Parietal lobe (tissue), 1 donor: ENCODE results near the gene CYYR1. TPM values are rescaled to one million over a fixed set of nuclear protein-coding genes. Genes with fewer than 3 reads are reported as not detected.

Experiments used
- total RNA-seq: library from RNA; depleted of rRNA; stranded (reverse); fragments of >200 nt; gene quantifications from one replicate; pipeline ENCODE4 v1.2.3, GENCODE V29; 2014

Gene CYYR1
- total RNA-seq, result 1.9 TPM

DNA sequence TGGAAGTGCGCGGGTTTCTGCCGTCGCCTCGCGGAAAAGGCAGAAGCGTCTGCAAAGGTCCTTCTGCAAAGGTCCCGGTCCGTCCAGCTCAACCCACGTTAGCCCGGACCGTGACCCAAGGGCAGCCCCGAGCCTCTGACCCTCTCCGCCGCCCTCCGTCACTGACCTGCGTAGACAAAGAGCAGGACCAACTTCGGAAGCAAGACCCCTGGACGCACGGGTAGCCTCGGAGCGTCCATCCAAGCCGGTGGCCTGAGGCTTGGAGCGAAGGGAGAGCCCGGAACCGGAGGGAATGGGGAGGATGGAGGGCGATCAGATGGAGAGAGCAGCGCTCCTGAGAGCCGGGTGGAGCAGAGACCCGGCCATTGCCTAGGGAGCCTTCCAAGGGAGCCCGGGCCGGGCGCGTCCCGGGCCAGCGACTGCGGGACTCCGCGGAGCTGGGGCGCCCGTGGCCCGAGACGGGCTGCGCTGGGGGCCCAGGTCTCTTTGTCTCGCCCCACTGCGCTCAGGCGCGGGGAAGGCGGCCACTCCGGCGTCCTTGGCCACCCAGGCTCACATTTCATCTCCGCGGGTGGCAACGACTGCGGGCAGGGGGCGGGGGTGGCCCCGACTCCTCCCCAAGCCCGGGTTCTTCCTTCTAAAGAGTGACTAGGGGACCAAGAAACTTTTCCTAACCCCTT is at the start of gene CYYR1:
CYYR1 (minus strand) TSS at position 585 of the 680 bp plus-strand sequence; CDS start at position 239, 346 bp downstream.

